HG03097 (cell line): ENCODE data around the gene ELFN1.

Experiments used
- ATAC-seq: cut with Tn5 transposase; IDR thresholded peaks from one replicate; pipeline ENCODE4 v1.9.1; 2021; ENCODE audit not compliant: unreplicated experiment, low FRiP score

ELFN1 gene

DNA sequence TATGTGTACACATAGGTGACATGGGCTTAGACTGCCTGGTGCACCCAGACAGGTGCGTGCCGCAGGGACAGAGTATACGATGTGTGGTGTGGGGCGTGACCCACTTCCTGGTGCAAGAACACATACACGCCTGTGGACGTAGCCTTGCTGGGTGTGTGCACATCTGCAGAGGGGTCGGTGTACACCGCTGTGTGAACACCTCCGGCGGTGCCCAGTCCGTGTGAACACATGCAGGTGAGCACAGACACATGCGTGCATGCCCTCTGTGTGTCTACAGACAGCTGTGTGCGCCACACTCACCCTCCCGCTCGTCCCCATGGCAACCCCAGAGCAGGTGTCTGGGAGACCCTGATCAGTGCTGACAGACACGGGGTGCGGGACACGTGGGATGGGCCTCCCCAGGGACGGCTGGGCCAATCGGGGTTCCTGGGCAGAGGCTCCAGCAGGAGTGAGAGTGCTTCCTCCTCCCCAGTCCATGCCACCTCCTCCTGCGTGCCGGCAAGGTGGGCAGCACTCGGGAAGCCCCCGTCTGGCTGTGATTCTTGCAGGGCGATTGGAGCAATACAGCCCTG is 23.4 kb downstream of the ELFN1 start:
- no peak for ATAC-seq

- no peak for ATAC-seq
Observed at GRCh38 chr7:1693991-1694524, 24.0 kb downstream of the ELFN1 start.

GRCh38 chr7:1694611-1695511 is 24.8 kb downstream of the ELFN1 start:
- no peak for ATAC-seq

- no peak for ATAC-seq
Observed at GRCh38 chr7:1695800-1696454, 25.9 kb downstream of the ELFN1 start.

DNA sequence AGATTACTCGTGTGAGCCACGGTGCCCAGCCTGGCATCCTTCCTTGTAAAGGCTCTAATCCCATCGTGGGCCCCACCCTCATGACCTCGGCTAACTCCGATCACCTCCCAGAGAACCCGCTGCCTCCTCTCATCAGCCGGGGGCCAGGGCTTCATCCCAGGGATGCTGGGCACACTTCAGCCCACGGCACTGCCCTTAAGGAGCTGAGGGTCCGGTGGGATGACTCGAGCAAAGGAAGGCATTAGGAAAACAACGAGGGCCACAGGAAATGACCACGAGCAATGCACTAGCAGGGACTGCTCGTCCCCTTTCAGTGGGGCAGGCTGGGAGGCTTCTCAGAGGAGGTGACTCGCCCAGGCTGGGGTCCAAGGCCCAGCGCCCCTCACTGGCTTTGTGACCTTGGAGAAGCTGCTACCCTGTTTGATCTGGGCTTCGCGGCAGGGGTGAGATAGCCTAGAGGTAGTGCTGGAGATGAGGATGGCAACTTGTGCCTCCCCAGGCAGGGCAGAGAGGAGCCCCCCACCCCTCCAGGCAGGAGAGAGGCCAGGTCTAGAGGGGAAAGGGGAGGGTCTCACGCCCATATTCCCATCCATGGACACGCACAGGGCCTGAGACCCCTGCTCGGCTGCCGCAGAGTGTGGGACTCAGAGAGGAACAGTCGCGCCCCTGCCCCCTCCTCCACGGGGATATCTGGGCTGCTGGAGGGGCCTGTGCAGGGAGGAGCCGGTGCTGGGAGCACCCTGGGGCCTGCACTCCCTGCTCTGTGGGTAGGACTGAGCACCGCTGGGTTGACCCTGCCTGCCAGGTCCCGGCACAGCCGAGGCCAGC is 26.8 kb downstream of the ELFN1 start:
- no peak for ATAC-seq

- no peak for ATAC-seq
Observed at GRCh38 chr7:1697499-1698125, 27.5 kb downstream of the ELFN1 start.

GRCh38 chr7:1698201-1698600 is 28.1 kb downstream of the ELFN1 start:
- ATAC-seq, result no peak

GRCh38 chr7:1698951-1699350 is 28.9 kb downstream of the ELFN1 start:
- no peak for ATAC-seq

DNA sequence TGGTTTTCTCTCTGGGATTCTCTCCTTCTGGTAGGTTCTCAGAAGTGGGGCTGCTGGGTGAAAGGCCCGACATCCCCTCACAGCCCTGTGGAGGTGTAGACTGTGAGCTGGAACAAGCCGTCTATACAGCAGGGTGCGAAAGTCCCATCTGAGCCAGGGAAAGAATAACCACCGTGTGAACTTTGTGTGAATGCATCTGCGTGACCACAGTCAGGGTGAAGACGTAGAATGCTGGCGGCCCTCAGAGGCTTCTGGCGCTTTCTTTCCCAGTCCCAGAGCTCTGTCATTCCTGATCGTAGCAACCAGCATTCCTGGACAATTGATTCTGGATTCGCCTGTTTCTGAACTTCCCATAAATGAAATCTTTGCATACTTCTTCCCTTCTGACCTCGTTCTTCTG is 30.0 kb downstream of the ELFN1 start:
- no peak for ATAC-seq

- no peak for ATAC-seq
Observed at GRCh38 chr7:1700536-1701333, 30.7 kb downstream of the ELFN1 start.

GRCh38 chr7:1702652-1703051 is 32.6 kb downstream of the ELFN1 start:
- no peak for ATAC-seq

GRCh38 chr7:1703441-1703840 is 33.4 kb downstream of the ELFN1 start:
- ATAC-seq, result no peak

DNA sequence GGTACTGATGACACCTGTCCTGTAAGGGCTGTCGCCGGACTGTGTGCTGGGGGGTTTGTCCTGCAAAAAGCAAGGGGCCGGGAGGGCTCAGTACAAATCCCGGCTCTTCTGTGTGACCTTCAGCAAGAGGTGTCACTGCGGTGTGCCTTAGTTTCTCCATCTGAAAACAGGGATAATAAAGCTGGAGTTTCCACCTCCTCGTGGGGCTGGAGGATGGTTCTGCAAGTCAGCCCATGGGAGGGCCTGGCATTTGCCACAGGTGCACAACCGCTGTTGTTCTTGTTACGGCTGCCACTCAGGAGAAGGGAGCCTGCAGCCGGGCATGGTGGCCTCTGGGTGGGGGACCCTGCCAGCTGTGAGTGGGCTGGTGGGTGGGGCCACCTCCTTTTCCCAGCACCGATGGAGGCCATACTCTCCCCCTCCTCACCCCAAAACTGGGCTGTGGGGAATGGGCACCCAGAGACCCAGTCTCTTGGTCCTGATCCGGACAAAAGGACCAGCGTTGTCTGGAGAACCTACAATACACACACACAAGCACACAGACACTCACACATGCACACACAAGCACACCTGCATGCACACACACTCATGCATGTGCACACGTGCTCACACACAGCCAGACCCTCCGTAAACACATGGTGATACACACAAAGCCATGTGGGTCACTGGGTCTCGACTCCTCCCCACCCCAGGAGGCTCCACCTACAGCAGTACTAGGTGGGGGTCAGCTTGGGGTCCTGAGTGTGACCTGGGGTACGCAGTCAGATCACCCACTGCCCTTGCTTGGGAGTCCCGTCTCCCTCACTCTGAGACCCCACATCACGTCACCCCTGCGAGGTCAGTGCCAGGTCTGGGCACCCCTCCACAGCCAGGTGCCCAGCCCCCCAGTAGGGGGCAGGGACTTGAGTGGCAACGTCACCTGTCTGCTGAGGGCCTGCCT is 34.1 kb downstream of the ELFN1 start:
- ATAC-seq, result no peak

GRCh38 chr7:1704811-1705738 is 35.0 kb downstream of the ELFN1 start:
- ATAC-seq, result no peak

DNA sequence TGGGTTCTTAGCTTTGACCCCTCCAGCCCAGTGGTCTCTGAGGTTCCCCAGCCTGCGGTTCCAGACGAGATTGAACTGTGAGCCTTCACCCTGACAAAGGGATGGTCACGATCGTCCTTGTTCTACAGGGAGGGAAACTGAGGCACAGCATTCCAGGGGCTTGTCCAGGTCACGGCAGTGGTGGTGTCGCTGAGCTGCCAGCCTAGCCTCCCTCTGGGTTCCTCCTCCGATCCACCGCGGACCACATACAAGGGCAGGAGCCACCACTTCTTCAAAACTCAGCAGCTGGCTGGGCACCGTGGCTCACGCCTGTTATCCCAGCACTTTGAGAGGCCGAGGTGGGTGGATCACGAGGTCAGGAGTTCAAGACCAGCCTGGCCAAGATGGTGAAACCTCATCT is 35.8 kb downstream of the ELFN1 start:
- ATAC-seq, result no peak

DNA sequence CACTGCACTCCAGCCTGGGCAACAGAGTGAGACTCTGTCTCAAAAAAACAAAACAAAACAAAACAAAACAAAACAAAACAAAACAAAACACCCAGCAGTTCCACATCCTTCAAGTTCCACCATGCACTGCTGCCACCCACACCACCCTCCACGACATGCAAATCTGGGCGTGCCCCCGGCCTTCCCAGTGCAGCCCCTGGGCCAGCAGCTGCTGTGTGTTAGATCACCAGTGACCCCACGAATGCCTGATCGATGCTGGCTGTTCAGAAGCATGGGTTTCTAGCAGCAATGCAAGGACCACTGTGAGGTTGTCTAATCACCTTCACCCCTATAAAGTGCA is 36.3 kb downstream of the ELFN1 start:
- no peak for ATAC-seq
